ENCODE results near the gene B4GALT7. TPM values are rescaled to one million over a fixed set of nuclear protein-coding genes. Genes with fewer than 3 reads are reported as not detected.

Gene B4GALT7
- total RNA-seq, 2 experiments from 2014 or later = 24.9 to 38.5 TPM

Other genes with a start within 250 kb of the B4GALT7 start
- 144 and 151 TPM in 2 replicates for gene LMAN2, start 248.5 kb upstream of the B4GALT7 start, total RNA-seq (2014; rRNA removed; shearing (Covaris generic))
- gene LMAN2, start 248.5 kb upstream of the B4GALT7 start, total RNA-seq (2022) = 103 and 116 TPM in 2 replicates
- 33.0 and 43.3 TPM in 2 replicates for gene RGS14, start 242.2 kb upstream of the B4GALT7 start, total RNA-seq (2014; rRNA removed; shearing (Covaris generic))
- 41.7 and 46.3 TPM in 2 replicates for gene RGS14, start 242.2 kb upstream of the B4GALT7 start, total RNA-seq (2022)
- gene SLC34A1, start 215.7 kb upstream of the B4GALT7 start, total RNA-seq (2014; rRNA removed; shearing (Covaris generic)) = 0.05 and 0.35 TPM in 2 replicates
- gene SLC34A1, start 215.7 kb upstream of the B4GALT7 start, total RNA-seq (2022) = 0.46 and 0.63 TPM in 2 replicates
- not detected in 2 replicates for gene PFN3, start 199.5 kb upstream of the B4GALT7 start, total RNA-seq (2014; rRNA removed; shearing (Covaris generic))
- not detected in 2 replicates for gene PFN3, start 199.5 kb upstream of the B4GALT7 start, total RNA-seq (2022)
- 1.2 TPM in 1 of 2 replicates, not detected in the other for gene F12, start 190.6 kb upstream of the B4GALT7 start, total RNA-seq (2014; rRNA removed; shearing (Covaris generic))
- gene F12, start 190.6 kb upstream of the B4GALT7 start, total RNA-seq (2022) = 3.0 and 3.8 TPM in 2 replicates
- gene GRK6, start 173.5 kb upstream of the B4GALT7 start, total RNA-seq (2014; rRNA removed; shearing (Covaris generic)) = 43.4 and 46.2 TPM in 2 replicates
- gene GRK6, start 173.5 kb upstream of the B4GALT7 start, total RNA-seq (2022) = 99.4 and 102 TPM in 2 replicates
- gene PRR7, start 153.3 kb upstream of the B4GALT7 start, total RNA-seq (2014; rRNA removed; shearing (Covaris generic)) = 7.0 and 13.6 TPM in 2 replicates
- gene PRR7, start 153.3 kb upstream of the B4GALT7 start, total RNA-seq (2022) = 12.5 and 12.8 TPM in 2 replicates
- gene DBN1, start 126.5 kb upstream of the B4GALT7 start, total RNA-seq (2014; rRNA removed; shearing (Covaris generic)) = 11.7 and 17.4 TPM in 2 replicates
- 21.3 and 22.0 TPM in 2 replicates for gene DBN1, start 126.5 kb upstream of the B4GALT7 start, total RNA-seq (2022)
- gene PDLIM7, start 102.5 kb upstream of the B4GALT7 start, total RNA-seq (2014; rRNA removed; shearing (Covaris generic)) = 38.8 and 41.4 TPM in 2 replicates
- 58.0 and 78.9 TPM in 2 replicates for gene PDLIM7, start 102.5 kb upstream of the B4GALT7 start, total RNA-seq (2022)
- 186 and 197 TPM in 2 replicates for gene DOK3, start 90.3 kb upstream of the B4GALT7 start, total RNA-seq (2014; rRNA removed; shearing (Covaris generic))
- gene DOK3, start 90.3 kb upstream of the B4GALT7 start, total RNA-seq (2022) = 260 and 268 TPM in 2 replicates
- 216 and 224 TPM in 2 replicates for gene DDX41, start 83.2 kb upstream of the B4GALT7 start, total RNA-seq (2014; rRNA removed; shearing (Covaris generic))
- 145 and 169 TPM in 2 replicates for gene DDX41, start 83.2 kb upstream of the B4GALT7 start, total RNA-seq (2022)
- gene FAM193B, start 45.6 kb upstream of the B4GALT7 start, total RNA-seq (2014; rRNA removed; shearing (Covaris generic)) = 63.2 and 92.8 TPM in 2 replicates
- 104 and 113 TPM in 2 replicates for gene FAM193B, start 45.6 kb upstream of the B4GALT7 start, total RNA-seq (2022)
- 67.6 and 89.7 TPM in 2 replicates for gene TMED9, start 7.9 kb upstream of the B4GALT7 start, total RNA-seq (2014; rRNA removed; shearing (Covaris generic))
- gene TMED9, start 7.9 kb upstream of the B4GALT7 start, total RNA-seq (2022) = 125 and 134 TPM in 2 replicates
- 1.5 and 3.6 TPM in 2 replicates for gene FAM153A, start 182.8 kb downstream of the B4GALT7 start, total RNA-seq (2014; rRNA removed; shearing (Covaris generic))
- gene FAM153A, start 182.8 kb downstream of the B4GALT7 start, total RNA-seq (2022) = 3.6 and 4.7 TPM in 2 replicates